Mesenchymal stem cell (in vitro differentiated cells and primary cell): ENCODE measurements around the gene EOMES.

Source experiments
- DNase-seq: peaks from one replicate; pipeline ENCODE4 v3.0.0-alpha.2; 2013
- H2AFZ ChIP-seq: one replicate; pipeline ENCODE4 v1.6.1; 2013; ENCODE audit warnings: low read depth, mild to moderate bottlenecking, control low read depth, inconsistent platforms, low read length, moderate library complexity
- H2AK5ac ChIP-seq: 2 replicates; pipeline ENCODE4 v1.6.1; 2013; ENCODE audit warnings: low read length, moderate library complexity, mild to moderate bottlenecking, inconsistent platforms; ENCODE audit not compliant: severe bottlenecking
- H2BK120ac ChIP-seq: one replicate; pipeline ENCODE4 v1.6.1; 2013; ENCODE audit warnings: low read depth, mild to moderate bottlenecking, inconsistent platforms, low read length, moderate library complexity
- H2BK12ac ChIP-seq, 2 experiments: one replicate each; pipeline ENCODE4 v1.6.1; 2013; ENCODE audit warnings: inconsistent platforms in 2 of 2, low read length in 2 of 2, mild to moderate bottlenecking in 2 of 2, moderate library complexity in 2 of 2, control low read depth in 1 of 2
- H2BK15ac ChIP-seq: one replicate; pipeline ENCODE4 v1.6.1; 2013; ENCODE audit warnings: mild to moderate bottlenecking, low read depth, inconsistent platforms; ENCODE audit not compliant: poor library complexity, severe bottlenecking
- H2BK5ac ChIP-seq: 2 replicates; pipeline ENCODE4 v1.6.1; 2013; ENCODE audit warnings: low read depth, mild to moderate bottlenecking, low read length, control low read depth, inconsistent platforms; ENCODE audit not compliant: poor library complexity, severe bottlenecking
- H3K14ac ChIP-seq, 2 experiments: one replicate each; pipeline ENCODE4 v1.6.1; 2013; ENCODE audit warnings: inconsistent platforms in 2 of 2, low read length in 2 of 2, control low read depth in 1 of 2, mild to moderate bottlenecking in 1 of 2, moderate library complexity in 1 of 2
- H3K18ac ChIP-seq, 2 experiments: one replicate each; pipeline ENCODE4 v1.6.1; 2013; ENCODE audit warnings: inconsistent platforms in 2 of 2, low read length in 2 of 2, control low read depth in 1 of 2, low read depth in 1 of 2, mild to moderate bottlenecking in 1 of 2
- H3K23ac ChIP-seq, 2 experiments: one replicate each; pipeline ENCODE4 v1.6.1; 2013; ENCODE audit warnings: inconsistent platforms in 2 of 2, low read length in 2 of 2, mild to moderate bottlenecking in 2 of 2, moderate library complexity in 2 of 2, control low read depth in 1 of 2
- H3K27ac ChIP-seq: 2 replicates; pipeline ENCODE4 v1.5.1; 2013; ENCODE audit warnings: mild to moderate bottlenecking, moderate library complexity, low read length, control low read depth, inconsistent platforms; ENCODE audit not compliant: poor library complexity, severe bottlenecking
- H3K27me3 ChIP-seq, 2 experiments: 2 replicates each; pipeline versions ENCODE4 v1.6.1 to v1.7.0; 2013; ENCODE audit warnings: low read length in 2 of 2, mild to moderate bottlenecking in 2 of 2, moderate library complexity in 2 of 2, control low read depth in 1 of 2, inconsistent platforms in 1 of 2; ENCODE audit not compliant: control insufficient read depth in 1 of 2, insufficient read depth in 1 of 2
- H3K36me3 ChIP-seq, 2 experiments: 2 replicates each; pipeline versions ENCODE4 v1.6.1 to v1.7.0; 2013; ENCODE audit warnings: low read length in 2 of 2, control low read depth in 1 of 2, inconsistent platforms in 1 of 2, low read depth in 1 of 2, mild to moderate bottlenecking in 1 of 2; ENCODE audit not compliant: insufficient read depth in 2 of 2, control insufficient read depth in 1 of 2
- H3K4ac ChIP-seq, 2 experiments: one replicate each; pipeline ENCODE4 v1.6.1; 2013; ENCODE audit warnings: inconsistent platforms in 2 of 2, low read length in 2 of 2, mild to moderate bottlenecking in 2 of 2, moderate library complexity in 2 of 2, control low read depth in 1 of 2, low read depth in 1 of 2
- H3K4me1 ChIP-seq: 2 replicates; pipeline ENCODE4 v1.6.1; 2013; ENCODE audit warnings: low read depth, low read length, control low read depth; ENCODE audit not compliant: control insufficient read depth, insufficient read depth
- H3K4me2 ChIP-seq: 2 replicates; pipeline ENCODE4 v1.6.1; 2013; ENCODE audit warnings: low read length, mild to moderate bottlenecking, inconsistent platforms; ENCODE audit not compliant: poor library complexity, severe bottlenecking
- H3K4me3 ChIP-seq, 2 experiments: 2 replicates each; pipeline versions ENCODE4 v1.5.1 to v1.7.0; 2013; ENCODE audit warnings: low read length in 2 of 2, mild to moderate bottlenecking in 2 of 2, control low read depth in 1 of 2, low read depth in 1 of 2; ENCODE audit not compliant: insufficient read depth in 1 of 2
- H3K79me1 ChIP-seq: replicated peaks from 2 replicates; pipeline ENCODE4 v1.6.1; 2013; ENCODE audit warnings: mild to moderate bottlenecking, control low read depth, low read length, inconsistent platforms; ENCODE audit not compliant: poor library complexity, severe bottlenecking
- H3K9ac ChIP-seq: 2 replicates; pipeline ENCODE4 v1.7.0; 2013; ENCODE audit warnings: mild to moderate bottlenecking, low read length, moderate library complexity
- H3K9me3 ChIP-seq: 2 replicates; pipeline ENCODE4 v1.7.0; 2013; ENCODE audit warnings: mild to moderate bottlenecking, low read length; ENCODE audit not compliant: control insufficient read depth
- H4K8ac ChIP-seq: one replicate; pipeline ENCODE4 v1.6.1; 2013; ENCODE audit warnings: inconsistent platforms, mild to moderate bottlenecking, low read length, moderate library complexity
- H4K91ac ChIP-seq: one replicate; pipeline ENCODE4 v1.6.1; 2013; ENCODE audit warnings: mild to moderate bottlenecking, low read length, inconsistent platforms
- WGBS: methylation state at CpG from one replicate; pipeline ENCODE4 v1.1.7; 2013; ENCODE audit warnings: mixed read lengths; 5-methylcytosine and 5-hydroxymethylcytosine counted together

EOMES gene

GRCh38 chr3:27713435-27714145, 8.5 kb downstream of the EOMES start:
- H3K9ac ChIP-seq = peak overlapping the region; percentile 91
- under 1% methylated on average over 24 of the region's 25 CpGs for WGBS
- H3K27ac ChIP-seq = no peak overlapping the region
- H3K27me3 ChIP-seq = peaks cover 16 to 71% of the 10 kb centered on the region in 2 experiments
- H3K4me3 ChIP-seq = peak overlapping the region; percentile 27 to 82
- peak overlapping the region; percentile 95 for H3K4me2 ChIP-seq
- H4K91ac ChIP-seq = no peak overlapping the region
- H4K8ac ChIP-seq = no peak overlapping the region
- no peaks in the 10 kb centered on the region for H3K79me1 ChIP-seq
- H3K4me1 ChIP-seq = peaks cover 17% of the 10 kb centered on the region
- no peak overlapping the region for H2BK15ac ChIP-seq
- peak; percentile 24 for DNase-seq
- no peak overlapping the region for H2BK120ac ChIP-seq
- H3K9me3 ChIP-seq = no peaks in the 10 kb centered on the region
- H3K14ac ChIP-seq = no peak overlapping the region
- H3K4ac ChIP-seq = no peak overlapping the region
- no peaks in the 10 kb centered on the region for H3K36me3 ChIP-seq
- no peak overlapping the region for H2AK5ac ChIP-seq
- H3K23ac ChIP-seq = no peak overlapping the region
- no peak overlapping the region for H2BK12ac ChIP-seq
- H3K18ac ChIP-seq = no peak overlapping the region
- no peak overlapping the region for H2BK5ac ChIP-seq
- H2AFZ ChIP-seq = no peak overlapping the region

GRCh38 chr3:27713078-27713423, 9.1 kb downstream of the EOMES start:
- no peak overlapping the region for H3K14ac ChIP-seq
- H3K27ac ChIP-seq = no peak overlapping the region
- no peak overlapping the region for H2BK120ac ChIP-seq
- peak overlapping the region; percentile 91 for H3K9ac ChIP-seq
- H3K18ac ChIP-seq = no peak overlapping the region
- H3K79me1 ChIP-seq = no peaks in the 10 kb centered on the region
- H2BK5ac ChIP-seq = no peak overlapping the region
- no peak overlapping the region for H2BK15ac ChIP-seq
- H2BK12ac ChIP-seq = no peak overlapping the region
- no peak overlapping the region for H2AK5ac ChIP-seq
- H3K4me2 ChIP-seq = peak overlapping the region; percentile 95
- H3K36me3 ChIP-seq = no peaks in the 10 kb centered on the region
- no peak overlapping the region for H2AFZ ChIP-seq
- no peak overlapping the region for H3K23ac ChIP-seq
- DNase-seq = no peak
- peaks cover 17% of the 10 kb centered on the region for H3K4me1 ChIP-seq
- H4K8ac ChIP-seq = no peak overlapping the region
- H4K91ac ChIP-seq = no peak overlapping the region
- H3K9me3 ChIP-seq = no peaks in the 10 kb centered on the region
- H3K4me3 ChIP-seq = peak overlapping the region in 1 of 2 experiments; percentile 82
- no peak overlapping the region for H3K4ac ChIP-seq
- WGBS = 2% methylated on average over 10 of the region's 18 CpGs
- H3K27me3 ChIP-seq = peaks cover 16 to 70% of the 10 kb centered on the region in 2 experiments

- Histone ChIP-seq H3K4me1 (peaks cover 17% of the 10 kb centered on the region), H2BK15ac (no peak overlapping the region), H3K9ac (peak overlapping the region; percentile 91), H3K9me3 (no peaks in the 10 kb centered on the region), H3K4me2 (peak overlapping the region; percentile 95), H2BK12ac (no peak overlapping the region), H2AFZ (peak overlapping the region; percentile 30), H3K27me3 (peaks cover 16 to 67% of the 10 kb centered on the region in 2 experiments), H3K23ac (no peak overlapping the region), H2AK5ac (no peak overlapping the region), H4K8ac (no peak overlapping the region), H3K18ac (no peak overlapping the region), H4K91ac (no peak overlapping the region), H2BK120ac (no peak overlapping the region), H3K36me3 (no peaks in the 10 kb centered on the region), H3K4ac (no peak overlapping the region), H2BK5ac (no peak overlapping the region), H3K27ac (no peak overlapping the region), H3K14ac (no peak overlapping the region), H3K79me1 (no peaks in the 10 kb centered on the region), H3K4me3 (peak overlapping the region; percentile 37 to 82)
- peak; percentile 80 for DNase-seq
- 0% methylated on average over 49 of the region's 49 CpGs for WGBS
Measured at GRCh38 chr3:27712136-27713077, 9.7 kb downstream of the EOMES start.

- H3K9ac ChIP-seq = no peak overlapping the region
- no peaks in the 10 kb centered on the region for H3K36me3 ChIP-seq
- no peak overlapping the region for H3K27ac ChIP-seq
- no peak overlapping the region for H3K4me2 ChIP-seq
- no peak overlapping the region for H2BK12ac ChIP-seq
- no peaks in the 10 kb centered on the region for H3K79me1 ChIP-seq
- no peak overlapping the region for H2BK120ac ChIP-seq
- no peak overlapping the region for H3K4ac ChIP-seq
- no peak overlapping the region for H2AK5ac ChIP-seq
- H2BK15ac ChIP-seq = no peak overlapping the region
- peaks cover 3% of the 10 kb centered on the region for H3K4me1 ChIP-seq
- H2BK5ac ChIP-seq = no peak overlapping the region
- H4K91ac ChIP-seq = no peak overlapping the region
- no peak overlapping the region for H2AFZ ChIP-seq
- no peak overlapping the region for H4K8ac ChIP-seq
- H3K9me3 ChIP-seq = no peaks in the 10 kb centered on the region
- H3K18ac ChIP-seq = no peak overlapping the region
- no peak overlapping the region for H3K4me3 ChIP-seq
- 89% methylated on average over 4 of the region's 4 CpGs for WGBS
- H3K14ac ChIP-seq = no peak overlapping the region
- no peak overlapping the region for H3K23ac ChIP-seq
- H3K27me3 ChIP-seq = peaks cover 0 to 29% of the 10 kb centered on the region in 2 experiments
- DNase-seq = no peak
Measured at GRCh38 chr3:27708250-27708649, 13.9 kb downstream of the EOMES start.
